Fibroblast of pulmonary artery (primary cell): ENCODE data around the gene REX1BD.

Source experiments
- DNase-seq: peaks from one replicate; pipeline ENCODE4 v3.0.0-alpha.2; 2010; ENCODE audit warnings: low read depth
- H3K4me3 ChIP-seq: replicated peaks from 2 replicates; pipeline ENCODE4 v1.5.1; 2011; ENCODE audit warnings: low read depth, mild to moderate bottlenecking, control low read depth, low read length, moderate library complexity
- TF ChIP-seq, protein P1 (sequence below): IDR thresholded peaks from 2 replicates; pipeline ENCODE4 v1.5.1; 2011; ENCODE audit warnings: mild to moderate bottlenecking, control low read depth, low read length, inconsistent platforms; ENCODE audit errors: missing control alignments

REX1BD gene

DNA sequence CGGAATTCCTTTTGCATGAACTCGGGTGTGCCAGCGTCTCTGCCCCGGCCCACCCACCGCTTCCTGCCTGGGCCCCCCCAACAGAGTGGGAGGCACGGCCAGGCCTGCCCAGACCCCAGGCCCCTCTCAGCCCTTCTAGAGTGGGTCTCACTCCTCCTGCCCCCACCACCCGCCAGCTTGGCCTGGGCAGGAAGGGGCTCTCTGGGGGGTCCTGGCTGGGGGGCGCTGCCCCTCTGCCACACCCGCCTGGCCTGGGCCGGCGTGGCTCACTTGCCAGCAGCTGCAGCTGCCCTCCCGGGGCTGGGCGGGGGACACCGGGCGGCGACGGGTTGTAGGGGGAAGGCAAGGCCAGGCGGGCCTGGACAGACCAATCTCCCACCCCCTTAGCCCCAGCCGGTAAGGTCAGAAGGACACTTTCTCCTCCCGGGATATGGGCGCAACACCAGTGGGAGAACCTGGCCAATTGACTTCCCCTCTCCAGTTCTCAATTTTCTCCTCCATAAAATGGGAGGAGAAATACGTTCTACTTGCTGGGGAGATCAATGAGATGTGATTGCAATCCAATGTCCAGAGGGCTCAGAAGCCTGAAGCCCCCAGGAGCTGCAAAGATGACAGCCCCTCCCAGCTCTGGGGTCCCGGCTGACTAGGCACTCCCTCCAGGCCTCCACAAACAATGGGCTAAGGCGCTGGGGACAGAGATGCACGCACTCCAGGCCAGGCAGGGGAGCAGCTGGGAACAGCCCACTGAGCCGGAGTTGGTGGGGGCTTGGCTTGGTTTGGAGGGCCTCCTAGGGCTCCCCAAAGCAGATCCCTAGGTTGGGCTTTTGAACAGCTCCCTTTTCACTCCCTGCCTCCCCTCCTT lies 15.6 kb downstream of the REX1BD start:
- no peak for DNase-seq
- no peak overlapping the region for H3K4me3 ChIP-seq
- TF ChIP-seq, protein P1, sequence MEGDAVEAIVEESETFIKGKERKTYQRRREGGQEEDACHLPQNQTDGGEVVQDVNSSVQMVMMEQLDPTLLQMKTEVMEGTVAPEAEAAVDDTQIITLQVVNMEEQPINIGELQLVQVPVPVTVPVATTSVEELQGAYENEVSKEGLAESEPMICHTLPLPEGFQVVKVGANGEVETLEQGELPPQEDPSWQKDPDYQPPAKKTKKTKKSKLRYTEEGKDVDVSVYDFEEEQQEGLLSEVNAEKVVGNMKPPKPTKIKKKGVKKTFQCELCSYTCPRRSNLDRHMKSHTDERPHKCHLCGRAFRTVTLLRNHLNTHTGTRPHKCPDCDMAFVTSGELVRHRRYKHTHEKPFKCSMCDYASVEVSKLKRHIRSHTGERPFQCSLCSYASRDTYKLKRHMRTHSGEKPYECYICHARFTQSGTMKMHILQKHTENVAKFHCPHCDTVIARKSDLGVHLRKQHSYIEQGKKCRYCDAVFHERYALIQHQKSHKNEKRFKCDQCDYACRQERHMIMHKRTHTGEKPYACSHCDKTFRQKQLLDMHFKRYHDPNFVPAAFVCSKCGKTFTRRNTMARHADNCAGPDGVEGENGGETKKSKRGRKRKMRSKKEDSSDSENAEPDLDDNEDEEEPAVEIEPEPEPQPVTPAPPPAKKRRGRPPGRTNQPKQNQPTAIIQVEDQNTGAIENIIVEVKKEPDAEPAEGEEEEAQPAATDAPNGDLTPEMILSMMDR, result no peak

DNA sequence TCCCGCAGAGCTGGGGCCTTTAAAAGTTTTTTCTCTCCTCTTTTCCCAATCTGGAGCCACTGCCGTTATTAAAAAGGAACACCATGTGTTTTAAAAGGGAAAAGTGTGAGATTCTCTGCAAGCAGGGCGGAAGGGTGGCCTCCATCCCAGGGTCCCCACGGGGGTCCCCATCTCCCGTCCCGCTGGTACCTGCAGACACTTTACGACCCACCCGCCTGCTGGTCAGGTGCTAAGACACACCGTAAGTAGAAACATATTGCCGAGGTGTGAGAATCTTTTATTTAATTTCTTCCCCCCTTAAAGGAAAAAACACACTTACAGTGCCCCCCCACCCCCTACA lies 16.2 kb downstream of the REX1BD start:
- no peak overlapping the region for H3K4me3 ChIP-seq
- TF ChIP-seq, protein P1, result no peak
- DNase-seq, result no peak

DNA sequence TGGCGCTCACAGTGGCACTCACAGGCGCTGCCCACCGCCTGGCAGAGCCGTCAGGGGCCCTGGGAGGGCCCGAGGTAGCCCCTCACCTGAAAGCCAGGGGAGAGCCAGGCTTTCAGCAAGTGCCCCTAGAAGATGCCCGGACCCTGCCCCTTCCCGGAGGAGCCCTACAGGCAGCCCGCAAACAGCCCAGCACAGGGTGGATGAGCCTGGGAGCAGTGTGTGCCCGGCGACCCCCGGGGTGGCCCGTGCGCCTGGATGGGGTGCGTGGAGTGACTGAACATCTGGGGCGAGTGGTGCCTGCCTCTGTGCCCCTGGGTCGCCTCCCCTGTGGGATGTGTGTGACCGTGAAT lies 16.6 kb downstream of the REX1BD start:
- H3K4me3 ChIP-seq, result no peak overlapping the region
- DNase-seq, result no peak

DNA sequence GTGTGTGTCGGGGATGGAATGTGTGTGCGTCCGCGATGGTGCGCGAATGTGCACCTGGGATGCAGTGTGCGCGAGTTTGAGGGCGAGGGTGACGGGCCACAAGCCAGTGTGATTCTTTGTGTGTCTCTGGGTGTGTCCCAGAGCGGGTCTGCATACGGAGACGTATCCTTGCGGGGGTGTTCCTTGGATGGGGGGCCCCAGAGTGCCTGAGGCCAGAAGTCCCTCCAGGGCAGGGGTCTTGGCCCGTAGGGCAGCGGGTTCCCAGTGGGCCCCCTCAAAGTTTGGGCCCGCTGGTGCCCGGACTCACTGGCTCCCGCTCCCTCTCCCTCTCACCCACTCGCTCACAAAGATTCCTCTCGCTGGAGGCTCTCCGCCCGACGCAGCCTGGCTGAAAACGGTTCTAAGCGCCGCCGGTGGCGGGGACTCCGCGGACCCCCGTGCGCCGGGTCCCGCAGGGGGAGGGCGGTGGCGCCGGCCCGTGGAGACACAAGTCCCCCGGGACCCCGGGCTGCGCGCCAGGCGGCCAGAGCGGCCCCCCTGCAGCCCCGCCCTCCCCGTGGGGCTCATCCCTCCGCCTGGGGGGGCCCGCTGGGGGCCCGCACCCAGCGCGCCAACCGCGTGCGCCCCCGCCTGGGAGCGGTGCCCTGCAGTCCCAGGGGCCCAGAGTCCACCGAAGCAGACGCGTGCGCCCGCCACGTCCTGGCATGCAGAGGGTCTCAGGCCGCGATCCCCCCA lies 17.1 kb downstream of the REX1BD start:
- no peak for DNase-seq
- no peak overlapping the region for H3K4me3 ChIP-seq
- TF ChIP-seq, protein P1, result no peak

More for the DNA sequence above, 16.6 kb downstream of the REX1BD start:
- TF ChIP-seq, protein P1, result no peak

DNA sequence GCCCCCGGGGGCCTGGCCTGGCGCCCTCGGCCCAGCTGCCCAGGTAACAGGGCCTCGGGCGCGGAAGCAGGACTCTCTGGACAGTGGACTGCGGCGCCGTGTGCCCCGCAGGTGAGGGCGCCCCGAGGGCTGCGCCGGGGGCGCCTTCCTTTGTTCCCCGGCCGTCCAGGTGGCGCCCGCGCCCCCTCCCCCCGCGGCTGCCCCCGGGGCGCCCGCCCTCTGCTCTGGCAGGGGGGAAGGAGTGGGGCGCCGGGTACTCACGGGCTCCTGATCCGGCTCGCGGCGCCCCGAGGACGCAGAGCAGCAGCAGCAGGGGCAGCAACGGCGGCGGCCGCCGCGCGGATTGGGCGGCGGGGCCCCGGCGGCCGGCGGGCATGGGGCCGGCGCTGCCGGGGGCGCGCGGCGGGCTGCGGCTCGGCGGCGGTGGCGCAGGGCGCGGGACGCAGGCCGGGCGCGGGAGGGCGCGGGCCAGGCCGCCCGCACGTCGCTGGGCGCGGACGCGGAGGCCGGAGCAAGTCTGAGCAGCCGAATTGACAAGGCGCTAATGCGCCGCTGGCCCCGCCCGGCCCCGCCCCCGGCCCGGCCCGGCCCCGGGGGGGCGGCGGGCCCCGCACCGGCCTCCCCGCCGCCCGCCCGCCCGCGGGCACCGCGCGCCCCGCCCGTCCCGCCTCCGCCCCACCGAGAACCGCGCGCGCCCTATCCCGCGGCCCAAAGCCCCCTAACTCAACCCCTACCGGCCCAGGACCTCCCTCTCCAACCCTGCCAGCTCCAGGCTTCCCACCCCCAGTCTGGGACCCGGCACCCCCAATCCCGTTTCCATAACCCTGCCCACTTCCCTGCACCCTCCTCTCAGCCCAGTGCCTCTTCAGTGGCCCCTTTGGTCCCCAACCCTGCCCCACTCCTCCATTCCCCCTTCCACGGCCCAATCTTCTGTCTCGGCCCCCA lies 18.0 kb downstream of the REX1BD start, which contains the start of gene CRLF1:
Gene CRLF1 (minus strand): TSS at position 519 of the 945 bp plus-strand sequence. CDS start 143 bp downstream, at position 376.
- TF ChIP-seq, protein P1, result no peak
- no peak for DNase-seq
- H3K4me3 ChIP-seq, result no peak within 1 kb of the TSS

DNA sequence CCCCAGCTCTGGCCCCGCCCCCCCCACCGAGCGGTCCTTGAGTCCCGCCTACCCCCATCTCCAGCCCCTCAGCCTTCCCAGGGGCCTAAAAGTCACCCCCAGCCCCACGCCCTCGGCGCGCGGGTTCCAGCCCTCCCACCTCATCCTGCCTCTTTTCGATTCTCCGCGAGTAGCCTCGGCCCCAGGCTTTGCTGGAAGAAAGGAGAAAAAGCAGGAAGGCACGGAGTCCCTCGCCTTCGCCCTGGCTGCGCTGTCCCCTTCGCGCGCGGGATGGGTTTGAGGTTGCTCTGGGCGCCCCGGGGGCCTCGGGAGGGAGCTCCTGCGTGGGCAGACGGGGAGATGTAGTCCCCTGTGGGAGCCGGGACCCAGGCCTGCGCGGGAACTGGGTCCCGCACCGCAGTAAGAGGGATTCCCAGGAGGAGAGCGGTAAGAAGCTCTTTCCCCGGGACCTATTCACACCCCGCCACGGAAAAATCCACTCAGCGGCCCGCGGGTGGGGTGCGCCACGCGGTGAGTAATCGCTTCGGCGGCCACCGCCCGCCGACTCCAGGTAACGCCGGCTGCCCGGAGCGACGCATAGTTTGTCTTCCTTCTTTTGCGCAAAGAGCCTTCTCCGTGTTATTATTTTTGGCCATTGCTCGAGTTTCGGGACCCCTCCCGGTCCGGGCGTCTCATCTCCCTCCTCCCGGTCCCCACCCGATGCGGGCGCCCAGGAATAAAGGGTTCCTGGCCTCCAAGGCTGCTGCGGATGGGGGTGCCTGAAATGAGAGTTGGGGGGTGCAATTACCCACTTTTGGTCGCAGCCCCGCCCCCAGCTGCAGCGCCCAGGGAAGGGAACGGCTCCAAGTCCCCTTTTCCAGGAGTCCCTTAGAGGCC lies 18.9 kb downstream of the REX1BD start:
- H3K4me3 ChIP-seq, result no peak overlapping the region
- TF ChIP-seq, protein P1, result no peak
- no peak for DNase-seq
